HepG2 (cell line): ENCODE results near the gene CIBAR2. TPM values are rescaled to one million over a fixed set of nuclear protein-coding genes. Genes with fewer than 3 reads are reported as not detected.

Experiments
- ATAC-seq: fragments of 200-7000 bp; cut with Tn5 transposase; 3 replicates; pipeline ENCODE4 v1.9.1; 2020; ENCODE audit warnings: mild to moderate bottlenecking, moderate library complexity
- BruUV-seq: library from RNA; stranded (reverse); fragments of 400-500 nt; replicated peaks from 2 replicates; lab custom pipeline; 2021; lab: Mats Ljungman, UMichigan
- CTCF ChIA-PET: fragments of 300-600 bp; formaldehyde crosslinking; extraction: SDS; loops from one replicate; lab custom pipeline; 2021; ENCODE audit warnings: low total read pairs, inconsistent platforms, low intra/inter-chr PET ratio; lab: Yijun Ruan, JAX
- POLR2A ChIA-PET: fragments of 350-600 bp; sonication (Branson Sonifier 250); formaldehyde crosslinking; loops from one replicate; lab custom pipeline; 2020; ENCODE audit warnings: antibody characterized with exemption, inconsistent platforms; lab: Yijun Ruan, JAX
- DNase-seq: peaks from one replicate; pipeline ENCODE4 v3.0.0-alpha.2; 2015; ENCODE audit warnings: low spot score
- FAIRE-seq: peaks from 3 replicates; lab custom pipeline; 2011; peaks lifted over from hg19 to GRCh38; lab: Jason Lieb, UNC
- H2AFZ ChIP-seq: one replicate; pipeline ENCODE4 v1.6.1; 2011; ENCODE audit warnings: low read length, inconsistent platforms
- H3K27ac ChIP-seq: fragments of 300-600 bp; 3 replicates; pipeline ENCODE4 v1.8.0; 2011; ENCODE audit warnings: mixed run types, mild to moderate bottlenecking, mixed read lengths, low read length, inconsistent platforms; ENCODE audit not compliant: insufficient read depth; ENCODE audit errors: extremely low read length
- H3K27me3 ChIP-seq, 2 experiments: fragments of 200-600 bp in 1 of 2; 2 replicates in 1 of 2; 3 replicates in 1 of 2; pipeline versions ENCODE4 v1.6.0 to v1.8.0; 2011; ENCODE audit warnings: low read length in 2 of 2, mild to moderate bottlenecking in 2 of 2, moderate library complexity in 2 of 2, inconsistent platforms in 1 of 2; ENCODE audit not compliant: insufficient read depth in 2 of 2, control insufficient read depth in 1 of 2
- H3K36me3 ChIP-seq, 2 experiments: fragments of 200-600 bp in 1 of 2; replicated peaks in 1 of 2; 2 replicates in 1 of 2; 3 replicates in 1 of 2; pipeline versions ENCODE4 v1.5.1 to v1.8.0; 2011; ENCODE audit warnings: low read length in 2 of 2, inconsistent platforms in 1 of 2; ENCODE audit not compliant: insufficient read depth in 2 of 2, control insufficient read depth in 1 of 2
- H3K4me1 ChIP-seq: 2 replicates; pipeline ENCODE4 v1.5.1; 2012; ENCODE audit warnings: low read length, inconsistent platforms; ENCODE audit not compliant: insufficient read depth
- H3K4me2 ChIP-seq: 2 replicates; pipeline ENCODE4 v1.6.0; 2011; ENCODE audit warnings: low read depth, low read length, inconsistent platforms
- H3K4me3 ChIP-seq, 3 experiments: fragments of 200-600 bp in 1 of 3; sonication (generic), shearing (Covaris generic) in 1 of 3; replicated peaks in 1 of 3; 2 replicates each; pipeline ENCODE4 v1.5.1; 2011 to 2016; ENCODE audit warnings: low read length in 3 of 3, inconsistent platforms in 2 of 3, low read depth in 2 of 3, mild to moderate bottlenecking in 2 of 3, control low read depth in 1 of 3, mixed read lengths in 1 of 3; ENCODE audit not compliant: insufficient read depth in 1 of 3
- H3K79me2 ChIP-seq: one replicate; pipeline ENCODE4 v1.6.1; 2011; ENCODE audit warnings: low read length, inconsistent platforms; ENCODE audit not compliant: insufficient read depth
- H3K9ac ChIP-seq: 2 replicates; pipeline ENCODE4 v1.6.0; 2011; ENCODE audit warnings: mild to moderate bottlenecking, low read depth, low read length, inconsistent platforms; ENCODE audit not compliant: insufficient read depth
- H3K9me3 ChIP-seq: 2 replicates; pipeline ENCODE4 v1.5.1; 2012; ENCODE audit warnings: mild to moderate bottlenecking, low read length
- H4K20me1 ChIP-seq: 2 replicates; pipeline ENCODE4 v1.6.0; 2011; ENCODE audit warnings: inconsistent platforms, mild to moderate bottlenecking, low read length, moderate library complexity; ENCODE audit not compliant: insufficient read depth
- CBX1 ChIP-seq: IDR thresholded peaks from one replicate; pipeline ENCODE4 v1.6.1; 2016; ENCODE audit warnings: antibody characterized with exemption, low read depth
- CHD2 ChIP-seq: IDR thresholded peaks from 2 replicates; pipeline ENCODE4 v1.6.1; 2011; ENCODE audit warnings: low read depth, low read length, improper control_type of control experiment
- ERF ChIP-seq: IDR thresholded peaks from 2 replicates; pipeline ENCODE4 v1.6.1; 2018; ENCODE audit warnings: missing biosample characterization, missing genetic modification reagents
- SPEN ChIP-seq: sonication (generic); formaldehyde crosslinking; IDR thresholded peaks from 2 replicates; pipeline ENCODE4 v1.5.1; 2020; ENCODE audit warnings: low read depth, mild to moderate bottlenecking, missing genetic modification reagents
- ZMYM3 ChIP-seq: sonication (generic); formaldehyde crosslinking; IDR thresholded peaks from 2 replicates; pipeline ENCODE4 v1.5.1; 2020; ENCODE audit warnings: mild to moderate bottlenecking, missing genetic modification reagents
- ZNF205 ChIP-seq: IDR thresholded peaks from 2 replicates; pipeline ENCODE4 v1.6.1; 2018; ENCODE audit warnings: missing biosample characterization, missing genetic modification reagents
- ZNF614 ChIP-seq: IDR thresholded peaks from 2 replicates; pipeline ENCODE4 v1.6.1; 2018; ENCODE audit warnings: missing biosample characterization, missing genetic modification reagents, inconsistent platforms, borderline replicate concordance
- ZNF775 ChIP-seq: sonication (generic); formaldehyde crosslinking; IDR thresholded peaks from 2 replicates; pipeline ENCODE4 v1.4.0; 2020; ENCODE audit warnings: missing genetic modification reagents, mild to moderate bottlenecking, moderate library complexity, borderline replicate concordance
- WGBS: methylation state at CpG from one replicate; pipeline ENCODE4 v1.1.6; 2017; ENCODE audit warnings: low lambda C conversion rate; 5-methylcytosine and 5-hydroxymethylcytosine counted together
- in situ Hi-C: cut with HindIII; loops from 2 replicates; pipeline ENCODE4 v1.10.0; 2017; ENCODE audit warnings: low pct_unique_long_range_greater_than_20kb; ENCODE audit not compliant: extremely low pct_ligation_motif_present
- intact Hi-C: fragments of 100-400 bp; cut with micrococcal nuclease; formaldehyde crosslinking; loops from one replicate; pipeline ENCODE4 v1.10.0; 2022; ENCODE audit not compliant: unreplicated experiment
- polyA plus RNA-seq, 8 experiments: library from polyadenylated mRNA; depleted of rRNA in 3 of 8; stranded (reverse) in 7 of 8; unstranded in 1 of 8; fragments of >200 nt; fragmentation: Illumina TruSeq in 4 of 8; extraction: Trizol in 4 of 8; gene quantifications; 2 replicates each; pipeline versions ENCODE4 v1.2.1 to v1.2.3, GENCODE V29; 2011 to 2016; ENCODE audit warnings: low read depth in 4 of 8, missing spikeins in 1 of 8, mixed read lengths in 1 of 8; ENCODE audit not compliant: insufficient read depth in 1 of 8
- total RNA-seq, 5 experiments: library from RNA; depleted of rRNA; stranded (reverse); fragments of >200 nt; fragmentation: Illumina TruSeq; extraction: Trizol; gene quantifications; 2 replicates each; pipeline ENCODE4 v1.2.3, GENCODE V29; 2016; ENCODE audit warnings: low read depth in 1 of 5
- TF ChIP-seq, protein P1 (sequence below): sonication (generic); formaldehyde crosslinking; IDR thresholded peaks from 2 replicates; pipeline ENCODE4 v1.9.0; 2021; ENCODE audit warnings: missing genetic modification reagents, mild to moderate bottlenecking, borderline replicate concordance
- TF ChIP-seq, protein P2 (sequence below): sonication (generic); formaldehyde crosslinking; IDR thresholded peaks from 2 replicates; pipeline ENCODE4 v1.5.1; 2020; ENCODE audit warnings: mild to moderate bottlenecking, missing genetic modification reagents
- TF ChIP-seq, protein P3 (sequence below): IDR thresholded peaks from 2 replicates; pipeline ENCODE4 v1.6.1; 2016; ENCODE audit warnings: control low read depth
- TF ChIP-seq, protein P4 (sequence below): sonication (generic); formaldehyde crosslinking; IDR thresholded peaks from 2 replicates; pipeline ENCODE4 v1.5.0; 2020; ENCODE audit warnings: mild to moderate bottlenecking, missing genetic modification reagents
- TF ChIP-seq, protein P5 (sequence below): sonication (generic); formaldehyde crosslinking; IDR thresholded peaks from 2 replicates; pipeline ENCODE4 v1.4.0; 2020; ENCODE audit warnings: mild to moderate bottlenecking, missing genetic modification reagents, borderline replicate concordance

Gene CIBAR2
- total and polyA plus RNA-seq, 2 of the 13 experiments (the other 11 are each of a cell fraction or from before 2014, with no cell fraction given), result not detected

DNA sequence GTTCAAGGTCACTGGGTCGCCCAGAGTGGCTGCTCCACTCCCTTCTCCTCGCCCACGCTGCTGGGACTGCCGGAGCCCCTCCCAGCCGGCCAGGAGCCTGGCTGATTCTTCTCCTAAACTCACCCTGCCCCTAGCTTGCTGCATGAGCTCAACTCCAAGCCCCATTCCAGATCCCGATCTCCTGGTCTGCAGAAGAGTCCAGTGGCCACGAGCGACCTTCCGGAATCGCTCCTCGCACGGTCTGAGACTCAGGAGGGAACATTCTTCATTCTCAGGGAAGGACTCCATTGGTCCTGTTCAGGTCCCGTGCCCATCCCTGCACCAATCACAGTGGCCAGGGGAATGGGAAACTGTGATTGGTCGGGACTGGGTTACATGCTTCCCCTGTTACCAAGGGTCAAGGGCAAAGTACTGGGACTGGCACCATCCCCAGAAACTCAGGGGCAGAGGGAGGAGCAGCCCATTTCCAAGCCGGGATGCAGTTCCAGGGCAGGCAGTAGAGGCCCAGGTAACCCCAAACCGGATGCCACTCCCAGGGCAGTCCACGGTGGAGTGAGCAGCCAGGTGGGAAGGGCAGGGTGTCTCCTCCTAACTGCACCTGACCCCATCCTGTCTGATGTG lies 24.5 kb upstream of the CIBAR2 start (continued):
- TF ChIP-seq, protein P1, sequence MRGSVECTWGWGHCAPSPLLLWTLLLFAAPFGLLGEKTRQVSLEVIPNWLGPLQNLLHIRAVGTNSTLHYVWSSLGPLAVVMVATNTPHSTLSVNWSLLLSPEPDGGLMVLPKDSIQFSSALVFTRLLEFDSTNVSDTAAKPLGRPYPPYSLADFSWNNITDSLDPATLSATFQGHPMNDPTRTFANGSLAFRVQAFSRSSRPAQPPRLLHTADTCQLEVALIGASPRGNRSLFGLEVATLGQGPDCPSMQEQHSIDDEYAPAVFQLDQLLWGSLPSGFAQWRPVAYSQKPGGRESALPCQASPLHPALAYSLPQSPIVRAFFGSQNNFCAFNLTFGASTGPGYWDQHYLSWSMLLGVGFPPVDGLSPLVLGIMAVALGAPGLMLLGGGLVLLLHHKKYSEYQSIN, result 0 out of 2 replicates have a peak, but pooled peaks have one; percentile 81
- TF ChIP-seq ZNF775 (peak; percentile 53; the same call in 1 of the 2 replicates), ZNF614 (CRISPR knock-in tag) (no peak; the same call in 1 of the 2 replicates), ZMYM3 (no peak)

DNA sequence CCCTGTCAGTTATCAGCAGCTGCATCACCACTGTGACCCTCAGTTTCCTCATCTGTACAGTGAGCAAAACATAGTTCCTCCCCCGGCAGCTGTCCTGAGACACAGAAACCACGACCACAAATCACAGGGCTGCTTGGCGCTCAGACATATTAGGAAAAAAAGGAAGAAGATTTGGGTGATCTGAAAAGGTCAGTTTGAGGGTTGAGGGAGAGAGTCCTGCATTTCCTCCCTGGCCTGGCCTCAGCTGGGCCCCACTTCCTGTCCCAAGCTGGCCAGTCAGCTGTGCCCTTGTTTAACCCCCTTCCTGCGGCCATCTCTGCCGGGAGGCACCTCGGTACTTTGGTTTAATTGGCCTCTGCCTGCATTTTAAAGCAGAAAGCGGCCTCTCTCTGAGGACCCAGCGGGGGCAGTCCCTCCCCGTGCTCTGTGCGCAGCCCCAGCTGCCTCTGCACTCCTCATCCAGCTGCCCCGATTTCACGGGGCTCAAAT lies 24.0 kb upstream of the CIBAR2 start:
- in situ Hi-C loops, result no loop called here
- ChIA-PET POLR2A (interaction anchor here (0.7 to 11.3 kb wide), 18 partner anchors 9 to 155 kb away, joined by 3 to 293 read pairs (median 7); no protein-coding TSS in a partner anchor), CTCF (no interaction called here)
- no peak overlapping the region for H2AFZ ChIP-seq
- H4K20me1 ChIP-seq, result no peaks in the 10 kb centered on the region
- no peaks in the 10 kb centered on the region; a peak in 2 of 5 replicates for H3K27me3 ChIP-seq
- BruUV-seq, result TSS peak; percentile 90
- H3K36me3 ChIP-seq, result no peaks in the 10 kb centered on the region
- H3K9me3 ChIP-seq, result no peaks in the 10 kb centered on the region
- peak overlapping the region; percentile 80 for H3K27ac ChIP-seq
- DNase-seq (no peak), ATAC-seq (peak; percentile 22), FAIRE-seq (no peak)
- peak overlapping the region; percentile 9 to 76 (median 38) for H3K4me3 ChIP-seq
- peak overlapping the region; percentile 94 for H3K4me2 ChIP-seq
- H3K4me1 ChIP-seq, result peaks cover 72% of the 10 kb centered on the region
- whole genome bisulfite sequencing, result 27% methylated on average over 11 of the region's 12 CpGs
- intact Hi-C loops, result loop anchor here (2.0 kb wide), 1 partner anchor 31 kb away; no protein-coding TSS in a partner anchor
- H3K9ac ChIP-seq, result peak overlapping the region; percentile 34
- H3K79me2 ChIP-seq, result no peaks in the 10 kb centered on the region
- TF ChIP-seq, protein P2, sequence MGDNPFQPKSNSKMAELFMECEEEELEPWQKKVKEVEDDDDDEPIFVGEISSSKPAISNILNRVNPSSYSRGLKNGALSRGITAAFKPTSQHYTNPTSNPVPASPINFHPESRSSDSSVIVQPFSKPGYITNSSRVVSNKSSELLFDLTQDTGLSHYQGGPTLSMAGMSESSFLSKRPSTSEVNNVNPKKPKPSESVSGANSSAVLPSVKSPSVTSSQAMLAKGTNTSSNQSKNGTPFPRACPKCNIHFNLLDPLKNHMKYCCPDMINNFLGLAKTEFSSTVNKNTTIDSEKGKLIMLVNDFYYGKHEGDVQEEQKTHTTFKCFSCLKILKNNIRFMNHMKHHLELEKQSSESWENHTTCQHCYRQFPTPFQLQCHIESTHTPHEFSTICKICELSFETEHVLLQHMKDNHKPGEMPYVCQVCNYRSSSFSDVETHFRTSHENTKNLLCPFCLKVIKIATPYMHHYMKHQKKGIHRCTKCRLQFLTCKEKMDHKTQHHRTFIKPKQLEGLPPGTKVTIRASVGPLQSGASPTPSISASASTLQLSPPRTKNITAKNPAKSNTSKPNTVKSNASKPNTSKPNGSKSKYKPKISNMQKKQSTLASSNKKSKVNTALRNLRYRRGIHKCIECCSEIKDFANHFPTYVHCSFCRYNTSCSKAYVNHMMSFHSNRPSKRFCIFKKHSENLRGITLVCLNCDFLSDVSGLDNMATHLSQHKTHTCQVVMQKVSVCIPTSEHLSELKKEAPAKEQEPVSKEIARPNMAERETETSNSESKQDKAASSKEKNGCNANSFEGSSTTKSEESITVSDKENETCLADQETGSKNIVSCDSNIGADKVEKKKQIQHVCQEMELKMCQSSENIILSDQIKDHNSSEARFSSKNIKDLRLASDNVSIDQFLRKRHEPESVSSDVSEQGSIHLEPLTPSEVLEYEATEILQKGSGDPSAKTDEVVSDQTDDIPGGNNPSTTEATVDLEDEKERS (CRISPR knock-in tag), result no peak
- TF ChIP-seq, protein P3, sequence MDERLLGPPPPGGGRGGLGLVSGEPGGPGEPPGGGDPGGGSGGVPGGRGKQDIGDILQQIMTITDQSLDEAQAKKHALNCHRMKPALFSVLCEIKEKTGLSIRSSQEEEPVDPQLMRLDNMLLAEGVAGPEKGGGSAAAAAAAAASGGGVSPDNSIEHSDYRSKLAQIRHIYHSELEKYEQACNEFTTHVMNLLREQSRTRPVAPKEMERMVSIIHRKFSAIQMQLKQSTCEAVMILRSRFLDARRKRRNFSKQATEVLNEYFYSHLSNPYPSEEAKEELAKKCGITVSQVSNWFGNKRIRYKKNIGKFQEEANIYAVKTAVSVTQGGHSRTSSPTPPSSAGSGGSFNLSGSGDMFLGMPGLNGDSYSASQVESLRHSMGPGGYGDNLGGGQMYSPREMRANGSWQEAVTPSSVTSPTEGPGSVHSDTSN (CRISPR knock-in tag), result no peak
- TF ChIP-seq ERF (CRISPR knock-in tag), result no peak
- TF ChIP-seq ZNF205 (CRISPR knock-in tag), result peak; percentile 18; the same call in 1 of the 2 replicates
- peak; percentile 1 for TF ChIP-seq CBX1
- TF ChIP-seq CHD2, result no peak
- TF ChIP-seq, protein P4, sequence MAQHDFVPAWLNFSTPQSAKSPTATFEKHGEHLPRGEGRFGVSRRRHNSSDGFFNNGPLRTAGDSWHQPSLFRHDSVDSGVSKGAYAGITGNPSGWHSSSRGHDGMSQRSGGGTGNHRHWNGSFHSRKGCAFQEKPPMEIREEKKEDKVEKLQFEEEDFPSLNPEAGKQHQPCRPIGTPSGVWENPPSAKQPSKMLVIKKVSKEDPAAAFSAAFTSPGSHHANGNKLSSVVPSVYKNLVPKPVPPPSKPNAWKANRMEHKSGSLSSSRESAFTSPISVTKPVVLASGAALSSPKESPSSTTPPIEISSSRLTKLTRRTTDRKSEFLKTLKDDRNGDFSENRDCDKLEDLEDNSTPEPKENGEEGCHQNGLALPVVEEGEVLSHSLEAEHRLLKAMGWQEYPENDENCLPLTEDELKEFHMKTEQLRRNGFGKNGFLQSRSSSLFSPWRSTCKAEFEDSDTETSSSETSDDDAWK, result no peak
- TF ChIP-seq SPEN, result no peak
- TF ChIP-seq, protein P5, sequence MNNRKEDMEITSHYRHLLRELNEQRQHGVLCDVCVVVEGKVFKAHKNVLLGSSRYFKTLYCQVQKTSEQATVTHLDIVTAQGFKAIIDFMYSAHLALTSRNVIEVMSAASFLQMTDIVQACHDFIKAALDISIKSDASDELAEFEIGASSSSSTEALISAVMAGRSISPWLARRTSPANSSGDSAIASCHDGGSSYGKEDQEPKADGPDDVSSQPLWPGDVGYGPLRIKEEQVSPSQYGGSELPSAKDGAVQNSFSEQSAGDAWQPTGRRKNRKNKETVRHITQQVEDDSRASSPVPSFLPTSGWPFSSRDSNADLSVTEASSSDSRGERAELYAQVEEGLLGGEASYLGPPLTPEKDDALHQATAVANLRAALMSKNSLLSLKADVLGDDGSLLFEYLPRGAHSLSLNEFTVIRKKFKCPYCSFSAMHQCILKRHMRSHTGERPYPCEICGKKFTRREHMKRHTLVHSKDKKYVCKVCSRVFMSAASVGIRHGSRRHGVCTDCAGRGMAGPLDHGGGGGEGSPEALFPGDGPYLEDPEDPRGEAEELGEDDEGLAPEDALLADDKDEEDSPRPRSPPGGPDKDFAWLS (CRISPR knock-in tag), result no peak
